ENCODE results near the gene CDC20.
"Not testable (repeated sequence)": the region's sequence is repeated elsewhere in the genome, so short reads cannot be mapped to it uniquely, and the experiment has no call there.

The CDC20 gene

GRCh38 chr1:43383449-43383848 is 24.7 kb downstream of the CDC20 start:
- no peak for DNase-seq (ENCODE audit: low spot score)

- DNase-seq (ENCODE audit: low spot score) = no peak
Observed at GRCh38 chr1:43386676-43387075, 27.9 kb downstream of the CDC20 start.

GRCh38 chr1:43387976-43388599 is 29.3 kb downstream of the CDC20 start:
- DNase-seq (ENCODE audit: low spot score) = no peak

GRCh38 chr1:43388613-43389012 is 29.8 kb downstream of the CDC20 start:
- DNase-seq (ENCODE audit: low spot score) = no peak

GRCh38 chr1:43389326-43390313 is 30.8 kb downstream of the CDC20 start, which contains the start of the genes MED8 and SZT2:
TSS of gene MED8 (minus strand) at chr1:43389800. CDS start at chr1:43389764, 36 bp downstream.
TSS of gene SZT2 (plus strand) at chr1:43389899. CDS start at chr1:43389969, 70 bp downstream.
- DNase-seq (ENCODE audit: low spot score) = peak; percentile 95

- DNase-seq (ENCODE audit: low spot score) = no peak
Observed at GRCh38 chr1:43392702-43393101, 33.9 kb downstream of the CDC20 start.

- no peak for DNase-seq (ENCODE audit: low spot score)
Observed at GRCh38 chr1:43395523-43395922, 36.7 kb downstream of the CDC20 start.

GRCh38 chr1:43396059-43396458 is 37.3 kb downstream of the CDC20 start:
- no peak for DNase-seq (ENCODE audit: low spot score)

- DNase-seq (ENCODE audit: low spot score) = no peak
Observed at GRCh38 chr1:43398227-43398626, 39.4 kb downstream of the CDC20 start.

- DNase-seq (ENCODE audit: low spot score) = not testable (repeated sequence)
Observed at GRCh38 chr1:43400441-43400840, 41.7 kb downstream of the CDC20 start.

GRCh38 chr1:43402089-43402865 is 43.5 kb downstream of the CDC20 start:
- no peak for DNase-seq (ENCODE audit: low spot score)

- DNase-seq (ENCODE audit: low spot score) = no peak
Observed at GRCh38 chr1:43404353-43404752, 45.6 kb downstream of the CDC20 start.

- DNase-seq (ENCODE audit: low spot score) = no peak
Observed at GRCh38 chr1:43405219-43405875, 46.6 kb downstream of the CDC20 start.

GRCh38 chr1:43405876-43406234 is 47.1 kb downstream of the CDC20 start:
- DNase-seq (ENCODE audit: low spot score) = no peak

- no peak for DNase-seq (ENCODE audit: low spot score)
Observed at GRCh38 chr1:43410571-43410970, 51.8 kb downstream of the CDC20 start.

Data from CD4-positive, alpha-beta T cell treated with Interleukin-2 at 100 ng/mL for 4 hours (primary cell).